Brain microvascular endothelial cell (primary cell): ENCODE results near the gene KIAA1586.
"Not testable (repeated sequence)": the region's sequence is repeated elsewhere in the genome, so short reads cannot be mapped to it uniquely, and the experiment has no call there.

ENCODE experiments used
- DNase-seq: peaks from one replicate; pipeline ENCODE4 v3.0.0-alpha.2; 2020
- H3K27ac ChIP-seq: fragments of 250-450 bp; sonication (Bioruptor Pico); 2 replicates; pipeline ENCODE4 v1.5.1; 2020; ENCODE audit warnings: mild to moderate bottlenecking, moderate library complexity
- H3K27me3 ChIP-seq: fragments of 250-450 bp; sonication (Bioruptor Pico); replicated peaks from 2 replicates; pipeline ENCODE4 v1.5.1; 2020; ENCODE audit warnings: mild to moderate bottlenecking
- H3K36me3 ChIP-seq: fragments of 250-450 bp; sonication (Bioruptor Pico); replicated peaks from 2 replicates; pipeline ENCODE4 v1.5.1; 2020; ENCODE audit warnings: mild to moderate bottlenecking
- H3K4me3 ChIP-seq: 2 replicates; pipeline ENCODE4 v1.5.1; 2011; ENCODE audit warnings: low read depth, mild to moderate bottlenecking, control low read depth, low read length, moderate library complexity
- CTCF ChIP-seq: IDR thresholded peaks from 2 replicates; pipeline ENCODE4 v1.5.1; 2011; ENCODE audit warnings: low read depth, mild to moderate bottlenecking, moderate library complexity, low read length, control low read depth, inconsistent platforms; ENCODE audit errors: missing control alignments
- in situ Hi-C: cut with HindIII; loops from 2 replicates; pipeline ENCODE4 v1.10.0; 2017; ENCODE audit warnings: low sequenced_read_pairs, low pct_ligation_motif_present

Gene KIAA1586

GRCh38 chr6:57089687-57090457, 43.4 kb downstream of the KIAA1586 start, which contains the start of gene ZNF451:
Gene ZNF451 (plus strand): TSS chr6:57090188. CDS start chr6:57090254, 66 bp downstream.
- Histone ChIP-seq H3K36me3 (peaks cover 15% of the 10 kb centered on the region), H3K27ac (peak within 1 kb of the TSS; percentile 84), H3K27me3 (no peaks in the 10 kb centered on the region), H3K4me3 (peak within 1 kb of the TSS; percentile 67)
- in situ Hi-C loops, result no loop called here
- DNase-seq, result peak; percentile 96
- no peak for TF ChIP-seq CTCF

DNA sequence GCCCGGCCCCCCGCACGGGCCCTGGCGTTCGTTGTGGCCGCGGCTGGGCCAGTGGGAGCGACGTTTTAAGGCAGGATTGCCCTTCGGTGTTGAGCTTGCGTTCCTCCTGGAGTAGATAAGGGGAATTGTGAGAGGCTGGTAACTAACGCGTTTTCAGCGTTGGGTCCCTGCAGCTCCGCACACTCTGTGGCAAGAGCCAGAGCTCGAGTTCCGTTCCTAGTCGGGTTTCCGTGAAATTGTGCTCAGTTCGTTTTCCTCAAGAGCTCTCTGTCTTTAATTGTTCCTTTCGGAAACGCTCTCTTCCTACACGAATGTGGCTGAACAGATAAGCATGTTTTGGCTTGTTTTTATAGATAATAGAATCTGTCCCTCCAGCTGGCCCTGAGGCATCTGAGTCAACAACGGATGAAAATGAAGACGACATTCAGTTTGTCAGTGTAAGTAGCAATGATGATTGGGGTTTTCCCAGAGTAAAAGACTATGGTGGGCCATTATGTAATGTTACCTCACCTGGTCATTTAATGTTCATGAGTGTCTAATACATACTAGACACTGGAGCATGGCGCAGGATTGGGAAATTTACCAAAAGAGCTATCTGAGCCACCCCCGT, 44.1 kb downstream of the KIAA1586 start:
- DNase-seq, in situ Hi-C loops, H3K27ac ChIP-seq, H3K27me3 ChIP-seq, H3K4me3 ChIP-seq: not testable (repeated sequence)
- H3K36me3 ChIP-seq, result peaks cover 15% of the 10 kb centered on the region

DNA sequence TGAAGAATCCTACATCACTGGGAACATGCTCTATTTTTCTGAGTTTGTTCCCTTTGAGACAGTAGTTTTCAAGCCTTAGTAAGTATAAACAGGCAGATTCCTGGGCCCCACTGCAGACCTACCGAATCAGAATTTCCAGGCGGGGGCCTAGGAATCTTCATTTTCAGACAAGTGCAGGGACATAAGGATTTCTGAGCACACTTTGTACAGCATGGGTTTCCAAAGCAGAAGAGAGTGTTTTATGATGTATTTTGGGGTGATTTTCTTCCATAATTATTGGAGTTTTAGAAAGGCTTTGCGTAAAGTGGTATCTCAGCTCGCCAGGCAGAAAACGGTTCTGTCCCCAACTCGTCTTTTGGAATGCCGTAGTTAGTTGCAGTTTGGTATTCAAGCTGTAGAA, 44.9 kb downstream of the KIAA1586 start:
- Histone ChIP-seq H3K36me3 (peaks cover 15% of the 10 kb centered on the region), H3K4me3 (peak overlapping the region; percentile 20)
- H3K27ac ChIP-seq, H3K27me3 ChIP-seq, DNase-seq, in situ Hi-C loops: not testable (repeated sequence)

GRCh38 chr6:57094689-57095088, 48.2 kb downstream of the KIAA1586 start:
- H3K4me3 ChIP-seq, result no peak overlapping the region
- no peak overlapping the region for H3K27ac ChIP-seq
- in situ Hi-C loops, result no loop called here
- no peak for TF ChIP-seq CTCF
- no peak for DNase-seq
- no peaks in the 10 kb centered on the region for H3K27me3 ChIP-seq
- peaks cover 34% of the 10 kb centered on the region for H3K36me3 ChIP-seq

- Histone ChIP-seq H3K4me3 (no peak overlapping the region), H3K27ac (no peak overlapping the region), H3K36me3 (peaks cover 49% of the 10 kb centered on the region), H3K27me3 (no peaks in the 10 kb centered on the region)
- DNase-seq, result peak; percentile 17
- in situ Hi-C loops, result no loop called here
- no peak for TF ChIP-seq CTCF
These were observed 51.1 kb downstream of the KIAA1586 start for GRCh38 chr6:57097596-57097995.

DNA sequence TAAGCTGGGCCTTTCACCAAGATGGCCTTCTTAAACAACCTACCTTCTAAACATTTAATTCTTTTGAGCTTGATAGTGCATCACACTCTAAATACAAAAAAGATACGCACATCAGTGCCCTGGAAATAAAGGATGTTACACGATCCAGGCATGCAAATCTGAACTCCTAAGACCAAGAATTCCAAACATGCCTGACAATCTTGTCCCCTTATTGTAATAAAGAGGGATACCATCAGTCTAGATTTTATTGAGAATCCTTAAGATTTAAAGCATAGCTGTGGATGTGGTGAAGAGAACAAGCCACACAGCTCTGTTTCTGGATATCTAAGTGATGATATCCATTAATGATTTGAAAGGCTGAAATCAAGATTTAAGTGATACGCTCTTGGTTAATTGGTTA, 56.5 kb downstream of the KIAA1586 start:
- DNase-seq, result no peak
- in situ Hi-C loops, result no loop called here
- Histone ChIP-seq H3K27me3 (no peaks in the 10 kb centered on the region), H3K36me3 (peaks cover 55% of the 10 kb centered on the region), H3K27ac (no peak overlapping the region), H3K4me3 (no peak overlapping the region)
- no peak for TF ChIP-seq CTCF
